GM18907 (cell line): Measurements from ENCODE around the gene LRRC56.
"Not testable (repeated sequence)": the region's sequence is repeated elsewhere in the genome, so short reads cannot be mapped to it uniquely, and the experiment has no call there.

Experiments used
- ATAC-seq: cut with Tn5 transposase; IDR thresholded peaks from one replicate; pipeline ENCODE4 v1.9.1; 2021; ENCODE audit warnings: mild to moderate bottlenecking, moderate library complexity; ENCODE audit not compliant: unreplicated experiment

The LRRC56 gene

DNA sequence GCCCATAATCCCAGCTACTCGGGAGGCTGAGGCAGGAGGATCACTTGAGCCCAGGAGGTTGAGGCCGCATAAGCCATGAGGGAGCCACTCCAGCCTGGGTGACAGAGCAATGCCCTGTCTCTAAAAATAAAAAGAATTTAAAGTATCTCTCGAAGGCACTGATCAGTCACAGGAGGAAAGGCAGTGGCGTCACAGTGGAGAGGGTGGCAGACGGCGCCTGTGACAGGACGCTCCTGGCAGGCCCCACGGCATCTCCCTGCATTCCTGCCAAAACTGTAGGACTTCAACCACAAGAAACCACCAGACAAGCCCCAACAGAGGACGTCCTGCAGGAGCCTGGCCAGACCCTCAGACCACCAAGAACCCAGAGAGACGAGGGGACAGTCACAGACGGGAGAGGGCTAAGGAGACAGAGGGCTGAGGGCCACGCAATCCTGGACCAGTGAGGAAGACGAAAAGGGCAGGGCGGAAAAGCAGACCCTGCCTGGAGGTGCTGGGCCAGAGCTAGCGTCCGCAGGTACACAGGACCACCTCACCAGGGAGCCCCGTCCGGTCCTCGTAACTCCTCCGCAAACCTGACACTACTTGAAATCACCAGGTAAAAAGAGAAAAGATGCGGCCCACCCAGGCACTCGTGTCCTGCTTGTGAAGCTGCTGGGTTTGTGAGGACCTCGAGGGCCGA lies 36.2 kb upstream of the LRRC56 start:
- ATAC-seq = no peak

DNA sequence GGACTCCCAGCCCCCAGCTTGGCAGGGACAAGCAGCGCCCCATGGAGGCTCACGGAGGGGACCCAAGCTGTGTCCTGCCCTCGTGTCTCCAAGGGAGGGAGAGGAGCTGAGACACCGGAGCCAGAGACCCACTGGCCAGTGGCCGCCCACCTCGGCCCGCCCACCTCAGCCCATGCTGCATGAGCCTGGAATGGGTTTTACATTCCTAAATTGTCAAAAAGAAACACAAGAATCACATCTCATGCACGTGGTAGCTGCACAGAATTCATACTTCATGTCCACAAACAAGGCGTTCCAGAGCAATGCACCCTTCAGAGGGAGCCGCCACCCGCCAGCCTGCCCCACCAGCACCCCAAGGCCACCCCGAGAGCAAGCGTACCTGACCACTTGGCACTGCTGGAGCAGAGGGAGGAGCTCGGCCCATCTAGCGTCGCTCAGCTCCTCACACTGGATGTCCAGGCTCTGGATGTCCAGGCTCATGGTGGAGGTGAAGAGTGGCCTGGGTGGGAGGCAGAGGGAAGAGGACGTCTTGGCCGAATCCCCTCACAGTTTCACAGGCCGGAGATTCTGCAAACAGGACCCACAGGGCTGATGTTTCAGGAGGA lies 35.5 kb upstream of the LRRC56 start:
- no peak for ATAC-seq

DNA sequence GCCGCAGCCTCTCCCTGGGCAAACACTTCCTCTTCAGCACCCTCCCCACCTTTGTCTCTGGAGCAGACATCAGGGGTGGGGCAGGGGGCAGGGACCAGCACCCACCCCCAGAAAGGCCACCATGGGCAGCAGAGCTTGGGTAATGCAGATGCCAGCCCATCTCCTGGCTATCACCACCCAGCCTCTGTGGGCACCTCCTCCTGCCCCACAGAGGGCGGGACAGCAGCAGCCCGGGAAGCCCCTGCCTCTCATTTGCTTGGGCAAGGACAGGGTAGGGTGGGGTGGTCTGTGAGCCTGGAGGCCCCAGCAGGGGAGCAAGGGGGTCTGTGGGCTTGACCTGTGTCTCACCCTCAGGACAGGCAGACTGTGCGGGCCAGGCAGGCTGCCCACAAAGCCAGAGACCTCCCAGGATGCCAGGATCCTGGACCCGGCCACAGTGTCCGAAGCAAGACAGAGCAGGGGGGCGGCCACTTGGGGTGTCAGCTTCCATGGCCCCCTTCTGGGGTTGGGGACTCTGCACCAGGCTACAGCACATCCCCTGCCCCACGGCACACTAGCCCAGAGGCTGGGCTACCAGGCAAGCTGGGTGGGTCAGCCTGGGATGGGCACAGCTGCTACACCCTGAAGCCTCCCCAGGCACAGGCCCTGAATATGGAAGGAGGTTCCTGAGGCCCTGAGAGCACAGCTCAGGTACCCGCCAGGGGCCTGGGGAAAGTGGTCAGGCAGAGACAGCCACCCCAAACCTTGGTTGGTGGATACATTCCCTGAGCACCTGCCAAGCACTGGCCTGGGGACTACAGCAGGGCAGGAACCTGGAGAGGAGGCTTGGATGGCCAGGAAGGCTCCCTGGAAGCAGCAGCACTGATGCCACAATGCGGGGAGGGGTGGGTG lies 34.8 kb upstream of the LRRC56 start:
- ATAC-seq = no peak

DNA sequence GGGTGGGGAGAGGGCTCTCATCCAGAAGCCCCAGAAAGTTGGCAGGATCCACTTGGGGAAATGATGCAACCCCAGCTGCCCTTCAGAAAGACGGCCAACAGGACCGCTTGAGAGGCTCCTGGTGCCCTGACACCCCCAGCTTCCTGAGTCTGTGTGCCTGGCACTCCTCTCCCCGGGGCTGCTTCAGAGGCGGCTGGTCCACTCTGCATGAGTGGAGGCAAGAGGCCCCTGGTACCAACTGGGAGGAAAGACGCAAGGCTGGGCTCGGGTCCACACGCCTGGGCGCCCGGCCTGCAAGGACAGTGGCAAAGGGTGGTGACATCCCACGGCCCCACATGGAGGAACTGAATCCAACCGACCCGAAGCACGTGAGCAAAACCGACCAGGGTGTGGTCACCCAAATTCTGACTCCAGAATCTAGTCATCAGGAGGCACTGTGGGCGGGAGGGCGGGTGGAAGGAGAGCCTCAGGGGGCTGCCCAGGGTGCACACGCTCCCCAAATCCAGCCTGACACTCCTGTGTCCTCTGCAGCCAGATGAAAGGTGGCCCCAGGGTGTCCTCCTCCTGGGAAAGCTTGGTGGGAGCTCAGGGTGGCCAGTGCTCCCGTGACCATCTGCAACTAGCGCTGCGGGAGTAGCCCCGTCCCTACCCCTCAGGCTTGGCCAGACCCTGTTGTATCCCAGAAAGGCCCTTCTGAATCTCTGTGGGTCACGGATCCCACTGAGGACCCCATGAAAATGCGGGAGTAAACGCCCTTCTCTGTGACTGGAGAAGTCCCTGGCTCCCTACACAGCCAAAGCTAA lies 33.9 kb upstream of the LRRC56 start:
- ATAC-seq = no peak

DNA sequence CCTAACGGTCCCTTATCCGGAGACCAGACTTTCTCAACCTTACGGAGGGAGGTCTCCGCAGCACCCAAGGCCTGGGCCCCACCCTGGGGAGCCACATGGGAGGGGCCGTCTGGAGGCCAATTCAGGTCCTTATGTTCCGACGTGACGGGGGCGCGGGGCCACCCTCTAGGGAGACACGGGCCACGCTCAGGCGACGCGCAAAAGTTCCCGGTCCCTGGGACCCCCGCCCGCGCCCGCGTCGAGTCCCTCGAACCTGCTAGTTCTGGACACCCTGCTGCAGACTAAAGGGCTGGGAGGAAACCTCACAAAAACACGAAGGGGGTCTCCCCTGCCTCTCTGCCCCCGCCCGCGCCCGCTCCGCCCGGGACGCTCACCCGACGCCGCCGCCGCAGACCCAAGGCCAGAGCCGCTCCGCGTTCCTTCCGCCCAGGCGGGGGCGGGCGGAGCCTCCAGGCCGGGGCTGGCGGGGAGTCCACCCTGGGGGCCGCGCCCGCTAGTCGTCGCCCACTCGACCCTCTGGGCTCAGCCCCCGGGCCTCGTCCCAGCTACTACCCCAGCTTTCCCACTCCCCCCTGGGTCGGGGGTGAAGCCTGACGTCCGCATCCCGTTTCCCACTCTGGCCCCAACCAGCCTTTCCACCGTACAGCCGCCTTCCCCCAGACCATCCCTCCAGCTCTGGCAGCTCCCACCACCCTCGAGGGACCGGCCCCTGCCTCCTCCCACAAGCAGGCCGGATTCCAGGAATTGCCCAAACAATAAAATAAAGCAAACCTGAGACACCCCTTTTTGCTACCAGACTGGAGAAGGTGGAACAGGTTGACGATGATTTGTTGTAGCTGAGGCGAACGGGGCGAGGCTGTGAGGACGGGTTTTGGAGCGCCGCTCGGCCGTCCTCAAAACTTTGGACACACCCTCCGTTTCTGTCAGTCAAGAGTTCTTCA lies 33.0 kb upstream of the LRRC56 start:
- ATAC-seq = no peak

DNA sequence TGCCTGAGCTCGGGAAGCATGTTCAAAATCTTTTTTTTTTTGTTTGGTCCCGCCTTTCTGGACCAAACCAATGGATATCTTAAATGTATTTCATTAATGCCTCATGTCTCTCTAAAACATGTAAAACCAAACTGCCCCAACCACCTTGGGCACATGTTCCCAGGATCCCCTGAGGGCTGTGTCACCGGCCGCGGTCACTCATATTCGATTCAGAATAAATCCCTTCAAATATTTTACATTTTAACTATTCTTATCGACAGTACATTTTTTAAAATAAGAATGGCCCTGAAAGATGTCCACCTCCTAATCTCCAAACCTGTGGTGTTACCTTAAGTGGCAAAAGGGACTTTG lies 32.4 kb upstream of the LRRC56 start:
- no peak for ATAC-seq

DNA sequence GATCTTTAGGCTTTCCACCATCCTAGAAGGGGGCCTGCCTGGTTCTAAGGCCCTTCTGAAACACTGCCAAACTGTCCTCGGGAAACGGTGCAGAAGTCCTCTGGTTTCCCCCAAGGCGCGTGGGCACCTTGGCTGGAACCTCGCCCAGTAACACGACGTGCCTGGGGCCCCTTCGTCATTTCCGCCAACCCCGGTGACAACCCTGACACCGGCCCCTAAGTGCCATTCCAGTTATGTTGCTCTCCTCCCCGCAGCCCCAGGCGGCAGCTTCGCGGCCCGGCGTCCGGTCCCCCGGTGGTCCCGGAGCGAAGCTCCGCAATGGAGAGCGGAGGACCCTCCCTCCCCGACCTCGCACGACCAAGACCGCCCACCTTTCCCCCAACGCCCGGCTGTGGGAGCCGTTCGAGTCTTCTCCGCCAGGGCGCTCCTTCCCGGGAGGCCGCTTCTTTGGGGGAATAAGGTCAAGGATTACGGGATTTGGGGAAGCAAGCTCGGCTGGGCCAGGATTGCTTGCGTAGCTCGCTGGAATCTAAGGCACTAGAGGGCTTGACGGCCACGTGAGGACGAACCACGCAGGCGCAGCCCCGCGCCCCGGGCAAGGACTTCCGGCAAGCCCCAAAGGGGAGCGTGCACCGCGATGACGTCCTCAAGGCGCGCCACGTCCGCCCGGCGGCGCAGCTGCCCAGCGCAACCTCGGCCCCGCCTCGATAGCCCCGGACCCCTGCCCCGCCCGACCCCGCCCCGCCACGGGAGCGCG lies 30.9 kb upstream of the LRRC56 start:
- ATAC-seq = peak; percentile 73

DNA sequence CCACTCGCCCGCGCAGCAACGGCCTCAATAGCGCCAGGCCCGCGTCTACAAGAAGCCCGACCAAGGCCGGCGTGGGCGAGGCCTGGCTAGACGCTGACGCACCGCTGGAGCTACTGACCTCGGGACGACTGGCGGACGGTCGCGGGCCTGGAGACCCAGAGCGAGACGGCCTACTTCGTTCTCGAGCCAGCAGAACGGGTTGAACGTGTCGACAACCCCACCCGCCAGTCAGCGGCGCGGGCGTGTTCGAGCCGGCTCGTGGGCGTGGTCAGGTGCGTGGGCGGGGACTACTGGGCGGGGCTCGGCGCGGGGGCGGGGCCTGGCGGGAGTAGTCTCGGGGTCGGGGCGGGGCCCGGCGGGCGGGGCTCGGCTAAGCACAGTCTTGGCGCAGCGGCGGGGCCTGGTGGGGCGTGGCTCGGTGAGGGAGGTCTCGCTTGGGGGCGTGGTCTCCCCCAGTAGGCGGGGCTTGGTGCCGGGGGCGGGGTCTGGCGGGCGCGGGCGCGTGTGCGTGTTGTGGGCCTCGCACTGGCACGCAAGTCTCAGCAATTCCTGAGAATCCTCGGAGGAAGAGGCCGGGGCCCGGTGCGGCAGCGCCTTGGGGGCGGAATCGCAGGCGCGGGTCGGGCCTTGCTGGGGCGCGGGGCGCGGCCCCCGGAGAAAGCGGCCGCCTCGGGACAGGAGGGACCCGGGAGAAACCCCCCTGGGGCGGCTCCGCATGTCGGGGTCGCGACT lies 30.2 kb upstream of the LRRC56 start, which contains the start of gene RNH1:
RNH1 (minus strand) TSS at position 248 of the 732 bp plus-strand sequence. CDS start 5,080 bp downstream, outside the sequence.
- peak; percentile 45 for ATAC-seq

DNA sequence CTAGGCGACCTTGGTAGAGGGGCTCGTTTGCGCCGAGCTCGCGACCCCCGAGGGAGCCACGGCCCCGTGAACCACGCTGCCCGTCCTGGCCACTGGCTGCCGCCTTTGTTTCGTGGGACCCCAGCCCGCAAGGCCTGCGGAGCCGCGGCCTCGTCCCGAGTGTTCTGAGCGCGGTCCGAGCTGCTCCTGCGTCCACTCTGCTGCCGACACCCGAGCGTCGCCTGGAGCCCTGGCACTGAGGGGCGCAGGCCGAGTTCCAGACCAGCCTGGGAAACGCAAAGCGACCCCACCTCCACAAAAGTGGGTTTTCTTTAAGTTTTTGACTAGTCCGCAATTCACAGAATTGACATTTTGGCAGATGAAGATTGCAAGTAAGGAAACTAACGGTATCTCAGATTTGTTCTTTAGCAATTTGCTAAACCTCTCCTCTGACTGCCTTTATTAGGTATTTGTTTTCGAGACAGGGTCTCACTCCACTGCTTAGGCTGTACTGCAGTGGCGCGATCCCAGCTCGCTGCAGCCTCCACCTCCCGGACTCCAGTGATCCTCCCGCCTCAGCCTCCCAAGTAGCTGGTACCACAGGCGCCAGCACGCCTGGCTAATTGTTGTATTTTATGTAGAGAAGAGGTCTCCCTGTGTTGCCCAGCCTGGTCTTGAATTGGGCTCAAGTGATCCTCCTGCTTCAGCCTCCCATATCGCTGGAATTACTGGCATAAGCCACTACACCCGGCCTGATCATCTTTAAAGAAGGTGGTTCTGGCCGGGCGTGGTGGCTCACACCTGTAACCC lies 29.4 kb upstream of the LRRC56 start:
- ATAC-seq = no peak

DNA sequence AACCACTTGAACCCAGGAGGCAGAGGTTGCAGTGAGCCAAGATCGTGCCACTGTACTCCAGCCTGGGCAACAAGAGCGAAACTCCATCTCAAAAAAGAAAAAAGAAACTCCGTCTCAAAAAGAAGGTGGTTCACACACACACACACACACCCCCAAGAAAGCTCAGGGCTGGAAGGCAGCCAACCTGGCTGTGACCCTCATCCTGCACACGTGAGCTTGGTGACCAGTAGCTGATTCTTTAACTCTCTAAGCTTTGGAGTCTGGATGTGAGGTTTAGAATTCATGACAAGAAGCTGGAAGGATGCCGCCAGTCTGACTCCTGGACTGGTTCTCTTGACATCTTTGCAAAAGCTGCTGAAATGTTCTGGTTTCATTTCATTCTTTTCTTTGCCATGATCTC lies 28.4 kb upstream of the LRRC56 start:
- ATAC-seq = no peak

DNA sequence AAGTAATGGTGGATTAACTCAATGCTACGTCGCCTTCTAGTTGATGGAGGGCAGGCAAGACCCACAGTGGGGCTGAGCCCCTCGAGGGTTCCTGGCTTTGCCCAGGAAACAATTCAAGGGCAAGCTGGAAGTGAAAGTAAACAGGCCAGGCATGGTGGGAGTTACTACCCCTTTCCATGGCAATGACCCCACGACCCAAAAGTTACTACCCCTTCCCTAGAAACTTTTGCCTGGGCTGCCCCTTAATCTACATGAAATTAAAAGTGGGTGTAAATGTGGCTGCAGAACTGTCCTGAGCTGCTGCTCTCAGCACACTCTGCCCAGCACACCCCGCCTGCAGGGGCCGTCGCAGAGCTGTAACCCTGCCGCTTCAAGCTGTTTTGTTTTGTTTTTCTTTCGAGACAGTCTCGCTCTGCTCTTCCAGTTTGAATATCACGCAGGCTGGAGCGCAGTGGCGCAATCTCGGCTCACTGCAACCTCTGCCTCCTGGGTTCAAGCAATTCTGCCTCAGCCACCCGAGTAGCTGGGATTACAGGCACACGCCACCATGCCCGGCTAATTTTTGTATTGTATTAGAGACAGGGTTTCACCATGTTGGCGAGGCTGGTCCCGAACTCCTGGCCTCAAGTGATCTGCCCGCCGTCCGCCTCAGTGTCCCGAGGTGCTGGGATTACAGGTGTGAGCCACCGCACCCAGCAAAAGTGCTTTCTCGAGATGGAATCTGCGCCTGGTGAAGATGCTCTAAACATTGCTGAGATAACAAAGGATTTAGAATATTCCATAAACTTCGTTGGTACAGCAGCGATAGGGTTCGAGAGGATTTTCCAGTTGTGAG lies 24.3 kb upstream of the LRRC56 start:
- no peak for ATAC-seq

DNA sequence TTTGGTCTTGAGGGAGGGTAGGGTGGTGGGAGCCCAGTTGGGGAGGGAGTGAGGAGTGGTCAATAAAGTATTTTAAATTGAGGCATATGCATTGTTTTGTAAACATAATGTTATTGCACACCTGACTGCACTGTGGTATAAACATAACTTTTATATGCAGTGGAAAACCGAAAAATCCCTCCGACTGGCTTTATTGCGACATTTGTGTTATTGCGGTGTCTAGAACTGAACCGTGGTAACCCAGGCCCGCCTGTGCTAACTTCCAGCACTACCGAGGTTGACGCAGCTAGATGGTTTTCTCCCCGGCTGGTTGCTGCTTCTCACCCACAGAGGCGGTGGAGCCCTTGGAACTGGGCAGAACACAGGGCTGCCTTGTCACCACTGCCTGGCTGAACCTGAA lies 22.7 kb upstream of the LRRC56 start:
- ATAC-seq = no peak

DNA sequence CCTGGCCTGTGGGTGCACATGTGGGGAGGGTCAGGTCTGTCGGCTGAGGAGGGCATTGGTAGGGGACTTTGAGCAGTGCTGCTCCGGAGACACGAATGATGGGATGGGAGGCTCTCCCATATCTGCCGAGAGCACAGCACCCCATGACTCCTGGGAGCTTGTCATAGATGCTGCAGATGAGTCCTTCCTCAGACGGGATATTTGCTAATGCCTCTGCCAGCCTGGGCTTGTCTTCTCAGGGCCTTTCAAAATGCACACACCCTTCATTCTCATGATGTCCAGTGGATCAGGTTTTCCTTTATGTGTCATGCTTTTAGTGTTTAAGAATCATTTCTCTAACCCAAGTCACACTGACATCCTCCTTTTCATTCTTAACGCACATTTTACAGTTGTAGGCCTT lies 22.2 kb upstream of the LRRC56 start:
- ATAC-seq = no peak

DNA sequence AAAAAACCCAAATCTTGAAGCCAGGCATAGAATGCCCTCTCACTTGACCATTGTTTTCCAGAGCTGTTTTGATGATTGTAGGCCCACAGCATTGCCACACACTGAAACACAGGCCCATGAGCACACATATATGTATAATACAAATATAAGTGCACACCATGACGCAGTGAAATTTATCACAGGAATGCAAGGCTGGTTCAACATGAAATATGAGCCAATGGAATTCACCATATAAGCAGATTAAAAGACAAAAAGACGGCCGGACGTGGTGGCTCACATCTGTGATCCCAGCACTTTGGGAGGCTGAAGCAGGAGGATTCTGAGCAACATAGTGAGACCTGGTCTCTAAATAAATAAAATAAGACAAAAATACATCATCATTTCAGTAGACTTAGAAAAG lies 20.9 kb upstream of the LRRC56 start:
- ATAC-seq = no peak

DNA sequence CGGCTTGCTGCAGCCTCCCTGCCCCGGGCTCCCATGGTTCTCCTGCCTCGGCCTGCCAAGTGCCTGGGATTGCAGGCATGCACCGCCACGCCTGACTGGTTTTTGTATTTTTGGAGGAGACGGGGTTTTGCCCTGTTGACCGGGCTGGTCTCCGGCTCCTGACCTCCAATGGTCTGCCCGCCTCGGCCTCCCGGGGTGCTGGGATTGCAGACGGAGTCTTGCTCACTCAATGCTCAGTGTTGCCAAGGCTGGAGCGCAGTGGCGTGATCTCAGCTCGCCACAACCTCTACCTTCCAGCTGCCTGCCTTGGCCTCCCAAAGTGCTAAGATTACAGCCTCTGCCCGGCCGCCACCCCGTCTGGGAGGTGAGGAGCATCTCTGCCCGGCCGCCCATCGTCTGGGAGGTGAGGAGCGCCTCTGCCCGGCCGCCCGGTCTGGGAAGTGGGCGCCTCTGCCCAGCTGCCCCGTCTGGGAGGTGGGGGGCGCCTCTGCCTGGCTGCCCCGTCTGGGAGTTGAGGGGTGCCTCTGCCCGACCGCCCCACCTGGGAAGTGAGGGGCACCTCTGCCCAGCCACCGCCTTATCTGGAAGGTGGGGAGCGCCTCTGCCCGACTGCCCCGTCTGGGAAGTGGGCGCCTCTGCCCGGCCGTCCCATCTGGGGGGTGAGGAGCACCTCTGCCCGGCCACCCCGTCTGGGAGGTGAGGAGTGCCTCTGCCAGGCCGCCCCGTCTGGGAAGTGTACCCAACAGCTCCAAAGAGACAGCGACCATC lies 20.2 kb upstream of the LRRC56 start:
- ATAC-seq = not testable (repeated sequence)
